T47D (cell line): ENCODE measurements around the gene DCBLD2.

Experiments
- DNase-seq, 2 experiments: peaks; one replicate each; pipeline versions ENCODE4 v3.0.0 to v3.0.0-alpha.2; 2011 to 2012; ENCODE audit warnings: low read depth in 1 of 2, low spot score in 1 of 2
- JUND ChIP-seq: IDR thresholded peaks from 2 replicates; pipeline ENCODE4 v1.6.1; 2012; ENCODE audit warnings: low read depth
- in situ Hi-C: cut with HindIII; loops from 2 replicates; pipeline ENCODE4 v1.10.0; 2016; ENCODE audit warnings: low sequenced_read_pairs, low pct_unique_long_range_greater_than_20kb

DCBLD2 gene

GRCh38 chr3:98777801-98778220 lies 123.7 kb downstream of the DCBLD2 start:
- TF ChIP-seq JUND: no peak
- in situ Hi-C loops: no loop called here
- no peak for DNase-seq

GRCh38 chr3:98777286-98777685 lies 124.2 kb downstream of the DCBLD2 start:
- DNase-seq: peak; percentile 9 to 73
- no peak for TF ChIP-seq JUND
- in situ Hi-C loops: no loop called here

GRCh38 chr3:98776140-98776493 lies 125.4 kb downstream of the DCBLD2 start:
- in situ Hi-C loops: no loop called here
- no peak for DNase-seq
- no peak for TF ChIP-seq JUND

- in situ Hi-C loops: no loop called here
- DNase-seq: no peak
- TF ChIP-seq JUND: no peak
These were observed 125.9 kb downstream of the DCBLD2 start for GRCh38 chr3:98775459-98776139.

- DNase-seq: no peak
- TF ChIP-seq JUND: no peak
- in situ Hi-C loops: no loop called here
These were observed 129.5 kb downstream of the DCBLD2 start for GRCh38 chr3:98772022-98772421.

GRCh38 chr3:98770261-98771039 lies 131.0 kb downstream of the DCBLD2 start:
- no peak for TF ChIP-seq JUND
- in situ Hi-C loops: no loop called here

GRCh38 chr3:98769448-98769847 lies 132.0 kb downstream of the DCBLD2 start:
- DNase-seq: no peak
- in situ Hi-C loops: no loop called here
- no peak for TF ChIP-seq JUND

More at GRCh38 chr3:98770261-98771039, 131.0 kb downstream of the DCBLD2 start:
- DNase-seq: peak in 1 of 2 experiments; percentile 27

- no peak for TF ChIP-seq JUND
- DNase-seq: no peak
- in situ Hi-C loops: no loop called here
These were observed 132.5 kb downstream of the DCBLD2 start for GRCh38 chr3:98768961-98769360.

GRCh38 chr3:98766924-98767323 lies 134.6 kb downstream of the DCBLD2 start:
- no peak for DNase-seq
- in situ Hi-C loops: no loop called here
- TF ChIP-seq JUND: no peak

- in situ Hi-C loops: no loop called here
These were observed 135.8 kb downstream of the DCBLD2 start for GRCh38 chr3:98765721-98766120.

GRCh38 chr3:98764472-98764884 lies 137.0 kb downstream of the DCBLD2 start:
- DNase-seq: no peak
- TF ChIP-seq JUND: no peak
- in situ Hi-C loops: no loop called here

More at GRCh38 chr3:98765721-98766120, 135.8 kb downstream of the DCBLD2 start:
- TF ChIP-seq JUND: no peak
- DNase-seq: no peak

GRCh38 chr3:98763819-98764418 lies 137.6 kb downstream of the DCBLD2 start:
- in situ Hi-C loops: no loop called here
- TF ChIP-seq JUND: no peak
- no peak for DNase-seq

GRCh38 chr3:98763076-98763475 lies 138.4 kb downstream of the DCBLD2 start, which contains the start of gene ST3GAL6:
Gene ST3GAL6, plus strand, starts transcription at chr3:98763340. Its CDS starts 5,101 bp downstream, at chr3:98768441.
- in situ Hi-C loops: no loop called here
- no peak for TF ChIP-seq JUND
- DNase-seq: no peak
